Measurements from ENCODE around the gene UBA3. TPM values are rescaled to one million over a fixed set of nuclear protein-coding genes. Genes with fewer than 3 reads are reported as not detected.

Gene UBA3
- total RNA-seq, 4 donors from 2014 or later, result 62.9 to 122 (median 91.0) TPM

DNA sequence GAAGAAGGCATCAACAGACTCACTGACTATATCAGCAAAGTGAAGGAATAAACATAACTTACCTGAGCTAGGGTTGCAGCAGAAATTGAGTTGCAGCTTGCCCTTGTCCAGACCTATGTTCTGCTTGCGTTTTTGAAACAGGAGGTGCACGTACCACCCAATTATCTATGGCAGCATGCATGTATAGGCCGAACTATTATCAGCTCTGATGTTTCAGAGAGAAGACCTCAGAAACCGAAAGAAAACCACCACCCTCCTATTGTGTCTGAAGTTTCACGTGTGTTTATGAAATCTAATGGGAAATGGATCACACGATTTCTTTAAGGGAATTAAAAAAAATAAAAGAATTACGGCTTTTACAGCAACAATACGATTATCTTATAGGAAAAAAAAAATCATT, 24.4 kb upstream of the UBA3 start:
- intact Hi-C loops (cut with DNase I; ENCODE audit: low total_unique reads), result no loop called here
- Histone ChIP-seq H3K4me1 (no peaks in the 10 kb centered on the region), H3K9me3 (no peaks in the 10 kb centered on the region), H3K36me3 (no peaks in the 10 kb centered on the region), H3K27me3 (no peaks in the 10 kb centered on the region), H3K4me3 (no peak overlapping the region), H3K27ac (no peak overlapping the region)
- no peak for TF ChIP-seq CTCF (IDR thresholded peaks at IDR 0.05)
- no peak for TF ChIP-seq POLR2A (IDR thresholded peaks at IDR 0.05)
- no peak for DNase-seq

DNA sequence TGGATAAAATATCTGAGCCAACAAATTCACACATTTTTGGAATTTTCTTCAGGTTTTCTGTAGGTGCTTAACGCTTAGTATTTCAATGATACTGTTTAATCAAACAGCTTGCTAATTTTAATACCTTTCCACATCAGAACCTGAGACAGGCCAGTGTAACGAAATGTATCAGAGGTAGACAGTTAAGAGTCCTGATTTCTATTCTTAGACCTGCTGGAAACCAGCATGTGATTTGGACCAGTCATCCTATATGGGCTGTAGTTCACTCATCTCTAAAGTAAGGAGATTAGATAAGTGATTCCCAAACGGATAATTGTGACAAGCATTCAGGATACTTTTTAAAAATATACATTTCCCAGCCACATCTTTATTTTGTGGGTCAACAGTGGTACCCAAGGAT, 23.0 kb upstream of the UBA3 start:
- intact Hi-C loops (cut with DNase I; ENCODE audit: low total_unique reads), result no loop called here

GRCh38 chr3:69102384-69102783, 22.2 kb upstream of the UBA3 start:
- no peaks in the 10 kb centered on the region for H3K36me3 ChIP-seq
- no peak for TF ChIP-seq CTCF (IDR thresholded peaks at IDR 0.05)
- no peak for TF ChIP-seq POLR2A (IDR thresholded peaks at IDR 0.05)
- intact Hi-C loops (cut with DNase I; ENCODE audit: low total_unique reads), result no loop called here
- no peak for DNase-seq
- no peak overlapping the region for H3K4me3 ChIP-seq
- H3K9me3 ChIP-seq, result no peaks in the 10 kb centered on the region
- H3K4me1 ChIP-seq, result no peaks in the 10 kb centered on the region
- no peak overlapping the region for H3K27ac ChIP-seq
- H3K27me3 ChIP-seq, result no peaks in the 10 kb centered on the region

More for the DNA sequence above, 23.0 kb upstream of the UBA3 start:
- Histone ChIP-seq H3K4me1 (no peaks in the 10 kb centered on the region), H3K9me3 (no peaks in the 10 kb centered on the region), H3K36me3 (no peaks in the 10 kb centered on the region), H3K27me3 (no peaks in the 10 kb centered on the region), H3K27ac (no peak overlapping the region), H3K4me3 (no peak overlapping the region)
- no peak for TF ChIP-seq CTCF (IDR thresholded peaks at IDR 0.05)
- no peak for DNase-seq

DNA sequence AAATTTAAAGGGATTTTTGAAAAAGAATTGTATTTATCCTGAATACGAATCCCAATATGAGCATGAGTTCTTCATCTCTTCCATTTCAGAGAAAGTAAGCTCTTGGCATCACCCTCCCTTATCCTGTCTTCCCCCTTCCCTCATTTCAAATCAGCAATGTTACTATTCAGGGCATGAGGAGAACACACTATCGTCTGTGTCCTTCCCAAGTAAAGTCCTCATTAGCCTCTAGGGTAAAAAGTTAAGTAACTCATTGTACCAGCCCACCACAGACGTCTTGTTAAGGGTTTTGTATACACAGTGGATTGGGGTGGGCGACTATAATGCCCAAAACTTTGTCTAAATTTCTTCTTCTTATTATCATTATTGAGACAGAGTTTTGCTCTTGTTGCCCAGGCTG, 19.4 kb upstream of the UBA3 start:
- H3K4me3 ChIP-seq, result no peak overlapping the region
- H3K27ac ChIP-seq, result no peak overlapping the region
- no peaks in the 10 kb centered on the region for H3K9me3 ChIP-seq
- no peak for DNase-seq
- H3K4me1 ChIP-seq, result peaks cover 0 to 10% of the 10 kb centered on the region in 2 donors
- no peaks in the 10 kb centered on the region for H3K27me3 ChIP-seq
- no peaks in the 10 kb centered on the region for H3K36me3 ChIP-seq
- intact Hi-C loops (cut with DNase I; ENCODE audit: low total_unique reads), result no loop called here
- TF ChIP-seq POLR2A (IDR thresholded peaks at IDR 0.05) (no peak), CTCF (IDR thresholded peaks at IDR 0.05) (no peak)

- Histone ChIP-seq H3K9me3 (no peaks in the 10 kb centered on the region), H3K4me3 (no peak overlapping the region), H3K4me1 (peaks cover 5 to 18% of the 10 kb centered on the region in 2 donors), H3K36me3 (no peaks in the 10 kb centered on the region), H3K27ac (no peak overlapping the region), H3K27me3 (no peaks in the 10 kb centered on the region)
- intact Hi-C loops (cut with DNase I; ENCODE audit: low total_unique reads), result no loop called here
- DNase-seq, result no peak
- no peak for TF ChIP-seq CTCF (IDR thresholded peaks at IDR 0.05)
- TF ChIP-seq POLR2A (IDR thresholded peaks at IDR 0.05), result no peak
Observed at GRCh38 chr3:69097407-69098086, 17.4 kb upstream of the UBA3 start.

All from uterus (tissue), 4 donors.